GM15510 (cell line): ENCODE measurements around the gene LRRC41.

Experiments
- POLR2A ChIP-seq: IDR thresholded peaks from 3 replicates; pipeline ENCODE4 v1.6.1; 2011; ENCODE audit warnings: borderline replicate concordance; ENCODE audit not compliant: insufficient read length; ENCODE audit errors: extremely low read depth

Gene LRRC41

DNA sequence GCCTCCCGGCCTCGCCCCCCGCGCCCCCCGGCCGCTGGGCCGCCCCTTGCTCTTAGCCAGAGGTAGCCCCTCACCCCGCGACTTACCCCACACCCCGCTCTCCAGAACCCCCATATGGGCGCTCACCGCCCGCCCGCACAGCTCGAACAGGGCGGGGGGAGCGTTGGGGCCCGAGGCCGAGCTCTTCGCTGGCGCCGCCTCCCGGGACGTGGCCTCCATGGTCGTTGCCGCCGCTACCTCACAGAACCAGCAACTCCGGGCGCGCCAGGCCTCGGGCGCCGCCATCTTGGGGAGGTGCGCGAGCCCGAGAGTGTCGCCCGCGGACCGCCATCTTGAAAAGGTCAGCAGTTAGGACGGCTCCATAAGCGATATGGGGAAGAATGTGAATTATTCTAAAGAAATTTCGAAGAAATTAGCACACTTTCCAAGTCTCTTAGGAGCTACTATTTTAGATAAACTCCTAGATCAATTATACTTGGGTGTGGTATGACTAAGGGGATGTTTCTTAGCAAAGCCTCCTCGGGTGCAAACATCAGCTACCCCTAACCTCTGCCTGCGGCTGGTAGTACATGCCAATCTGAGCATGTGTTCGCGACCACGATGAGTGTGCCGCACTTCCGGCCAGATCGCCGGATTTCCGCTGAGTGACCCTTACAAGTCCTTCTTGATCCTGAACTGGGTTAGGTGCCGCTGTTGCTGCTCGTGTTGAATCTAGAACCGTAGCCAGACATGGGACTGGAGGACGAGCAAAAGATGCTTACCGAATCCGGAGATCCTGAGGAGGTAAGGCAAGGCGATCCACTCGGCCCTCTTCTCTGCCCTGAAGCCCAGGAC is at the start of gene LRRC41, which contains the start of gene UQCRH:
LRRC41 (minus strand) TSS at position 579 of the 834 bp plus-strand sequence; CDS start at position 285, 294 bp downstream.
UQCRH (plus strand) TSS at position 661 of the 834 bp plus-strand sequence; CDS start at position 730, 69 bp downstream.
- peak; percentile 79 for TF ChIP-seq POLR2A

- no peak for TF ChIP-seq POLR2A
These were observed 48.9 kb upstream of the LRRC41 start for GRCh38 chr1:46352363-46352762.

GRCh38 chr1:46345281-46345680 is 41.9 kb upstream of the LRRC41 start:
- TF ChIP-seq POLR2A, result no peak

DNA sequence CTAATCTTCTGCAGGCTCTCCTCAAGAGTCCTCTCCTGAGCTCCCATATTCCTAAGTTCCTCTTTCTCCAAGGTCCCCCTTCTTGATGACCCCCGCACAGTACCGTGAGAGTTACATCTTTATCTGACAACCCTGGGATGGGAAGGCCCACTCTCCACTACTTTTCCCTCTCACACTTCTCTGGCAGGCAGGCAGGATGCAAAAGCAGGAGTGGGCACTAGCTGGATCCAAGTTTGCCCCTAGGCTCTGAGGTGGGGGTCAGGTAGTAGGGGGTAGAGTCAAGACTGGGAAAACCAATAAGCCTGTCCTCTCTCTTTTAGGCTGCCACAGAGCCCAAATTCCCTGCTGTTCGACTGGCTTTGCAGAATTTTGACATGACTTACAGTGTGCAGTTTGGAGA is 41.1 kb upstream of the LRRC41 start:
- no peak for TF ChIP-seq POLR2A

DNA sequence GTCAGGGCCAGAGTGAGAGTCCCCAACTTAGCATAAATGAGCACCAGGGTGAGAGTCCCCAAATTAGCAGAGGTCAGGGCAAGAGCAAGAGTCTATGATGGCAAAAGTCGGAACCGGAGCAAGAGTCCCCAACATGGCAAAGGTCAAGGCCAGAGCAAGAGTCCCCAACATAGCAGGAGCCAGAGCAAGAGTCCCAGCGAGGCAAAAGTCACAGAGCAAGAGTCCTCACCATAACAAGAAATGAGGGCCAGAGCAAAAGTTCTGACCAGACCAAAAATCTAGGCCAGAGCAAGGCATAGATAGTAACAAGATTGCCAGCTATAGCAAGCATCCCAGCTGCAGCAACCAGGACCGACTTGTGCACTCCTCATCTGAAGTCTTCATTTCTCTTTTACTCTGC is 40.3 kb upstream of the LRRC41 start:
- no peak for TF ChIP-seq POLR2A

GRCh38 chr1:46343351-46343695 is 39.9 kb upstream of the LRRC41 start:
- no peak for TF ChIP-seq POLR2A

DNA sequence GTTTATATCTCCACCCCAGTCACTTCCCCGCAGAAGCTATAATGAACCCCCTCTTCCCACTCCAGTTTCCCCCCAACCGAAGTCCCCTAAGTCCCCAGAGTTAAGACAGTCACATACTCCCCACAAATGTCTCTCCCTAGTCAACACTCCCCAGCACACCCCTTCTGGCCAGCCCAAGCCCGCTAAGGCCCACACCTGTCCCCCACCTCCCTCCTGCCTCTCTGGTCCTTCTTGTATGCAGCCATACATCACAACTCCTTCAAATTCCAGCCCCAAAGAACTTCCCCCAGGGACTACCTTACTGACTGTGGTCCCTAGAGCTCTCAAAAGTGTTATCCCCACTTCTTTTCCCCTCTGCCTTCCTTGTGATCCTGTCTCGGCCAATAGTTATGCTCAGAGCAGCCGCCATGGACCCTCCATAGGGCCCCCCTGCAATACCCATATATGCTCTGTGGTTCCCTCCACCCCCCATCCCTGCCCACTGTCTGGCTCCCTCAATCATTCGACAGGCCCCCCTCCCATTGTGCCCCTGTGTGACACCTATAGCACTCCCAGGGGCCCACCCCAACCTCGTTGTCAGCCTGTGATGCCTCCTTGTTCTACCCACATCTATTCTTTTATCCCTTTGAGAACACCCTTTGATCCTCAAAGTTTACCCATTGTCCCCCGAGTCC is 39.4 kb upstream of the LRRC41 start:
- TF ChIP-seq POLR2A, result no peak

DNA sequence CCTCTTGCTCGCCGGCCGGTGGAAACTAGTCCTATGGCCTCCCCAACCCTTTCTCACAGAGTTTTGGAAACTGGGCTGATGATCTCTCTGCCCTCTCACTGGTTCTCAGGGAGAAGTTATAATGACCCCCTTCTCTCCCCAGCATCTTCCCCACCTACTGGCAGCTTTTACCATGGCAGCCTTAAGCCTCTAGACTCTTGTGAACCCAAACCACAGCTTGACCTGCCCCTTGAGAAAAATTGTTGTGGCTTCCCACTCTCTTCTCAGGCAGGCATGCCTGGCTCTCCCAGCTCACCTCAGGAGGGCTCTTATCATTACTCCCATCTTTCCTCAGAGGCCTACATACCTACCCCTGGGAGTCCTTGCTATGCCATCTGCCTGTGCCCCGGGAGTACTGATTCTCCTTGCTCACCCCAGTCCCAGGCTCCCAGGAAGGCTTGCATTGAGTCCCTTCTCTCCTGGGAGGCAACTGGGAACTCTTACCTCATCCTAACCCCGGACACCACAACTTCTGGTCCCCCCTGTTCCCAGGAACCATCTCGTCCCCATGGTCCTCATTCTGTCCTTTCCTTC is 38.8 kb upstream of the LRRC41 start:
- no peak for TF ChIP-seq POLR2A

- no peak for TF ChIP-seq POLR2A
These were observed 38.0 kb upstream of the LRRC41 start for GRCh38 chr1:46341222-46342083.

DNA sequence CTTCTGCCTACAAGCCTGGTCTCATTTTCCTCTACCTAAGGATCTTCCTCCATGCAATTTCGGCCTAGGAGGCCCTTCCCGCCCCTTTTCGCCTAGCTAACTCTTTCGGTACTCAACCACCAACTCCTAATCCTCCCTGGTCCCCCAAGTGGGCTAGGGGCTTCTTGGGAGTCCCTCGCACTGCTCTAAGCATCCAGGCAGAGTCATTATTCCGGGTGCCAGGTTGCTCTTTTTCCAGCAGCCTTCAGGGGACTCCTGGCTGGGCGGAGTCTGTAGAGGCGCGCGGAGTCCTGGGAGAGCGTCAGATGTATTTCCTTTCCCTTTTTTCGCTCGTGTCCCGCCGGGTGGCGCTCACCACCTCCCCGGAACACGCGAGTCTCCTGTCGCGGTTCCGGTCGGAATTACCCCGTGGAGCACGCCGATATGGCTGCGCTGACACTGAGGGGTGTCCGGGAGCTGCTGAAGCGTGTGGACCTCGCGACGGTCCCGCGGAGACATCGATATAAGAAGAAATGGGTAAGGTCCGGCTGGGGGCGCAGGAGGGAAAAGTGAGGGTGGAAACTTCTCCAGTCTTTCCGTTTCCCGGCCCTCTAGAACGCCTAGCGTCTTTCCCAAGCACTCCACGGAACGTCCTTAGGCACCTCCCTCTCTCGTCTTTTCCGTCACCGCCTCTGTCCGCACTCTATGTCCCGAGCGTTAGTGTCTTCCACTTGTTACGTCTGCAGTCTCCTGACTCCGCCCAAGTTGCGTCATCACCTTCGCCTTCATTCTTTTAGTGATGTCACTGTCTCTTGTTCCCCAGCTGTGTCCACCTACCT is 37.2 kb upstream of the LRRC41 start, which contains the start of gene NSUN4:
NSUN4 (plus strand) TSS at position 404 of the 818 bp plus-strand sequence; CDS start at position 424, 20 bp downstream.
- peak; percentile 73 for TF ChIP-seq POLR2A

GRCh38 chr1:46335081-46335480 is 31.7 kb upstream of the LRRC41 start:
- no peak for TF ChIP-seq POLR2A

- TF ChIP-seq POLR2A, result peak; percentile 42
These were observed 30.6 kb upstream of the LRRC41 start for GRCh38 chr1:46334030-46334384.

- TF ChIP-seq POLR2A, result peak; percentile 82
These were observed 30.0 kb upstream of the LRRC41 start for GRCh38 chr1:46333300-46334029.
